22Rv1 (cell line): ENCODE results near the gene GAP43.

Experiments
- H3K27ac ChIP-seq: fragments of 450-650 bp; 2 replicates; pipeline ENCODE4 v1.5.1; 2017
- CTCF ChIP-seq: fragments of 450-650 bp; IDR thresholded peaks from 2 replicates; pipeline ENCODE4 v1.5.1; 2017; ENCODE audit warnings: mild to moderate bottlenecking
- ZFX ChIP-seq: fragments of 450-650 bp; IDR thresholded peaks from 2 replicates; pipeline ENCODE4 v1.6.1; 2017; ENCODE audit warnings: antibody characterized with exemption, borderline replicate concordance

The GAP43 gene

GRCh38 chr3:115657168-115657567, 33.9 kb downstream of the GAP43 start:
- TF ChIP-seq CTCF, result no peak
- no peak for TF ChIP-seq ZFX

GRCh38 chr3:115658032-115658336, 34.7 kb downstream of the GAP43 start:
- no peak overlapping the region for H3K27ac ChIP-seq
- TF ChIP-seq ZFX (no peak), CTCF (no peak)

More at GRCh38 chr3:115657168-115657567, 33.9 kb downstream of the GAP43 start:
- no peak overlapping the region for H3K27ac ChIP-seq

- no peak for TF ChIP-seq ZFX
- no peak for TF ChIP-seq CTCF
- H3K27ac ChIP-seq, result no peak overlapping the region
These were observed 35.2 kb downstream of the GAP43 start for GRCh38 chr3:115658337-115659181.

- H3K27ac ChIP-seq, result no peak overlapping the region
- TF ChIP-seq ZFX (no peak), CTCF (no peak)
These were observed 36.2 kb downstream of the GAP43 start for GRCh38 chr3:115659253-115660220.

- H3K27ac ChIP-seq, result no peak overlapping the region
- TF ChIP-seq CTCF (no peak), ZFX (no peak)
These were observed 37.5 kb downstream of the GAP43 start for GRCh38 chr3:115660646-115661337.

- no peak for TF ChIP-seq ZFX
- TF ChIP-seq CTCF, result no peak
- H3K27ac ChIP-seq, result no peak overlapping the region
These were observed 39.0 kb downstream of the GAP43 start for GRCh38 chr3:115662356-115662755.
